GM23338 (cell line): Measurements from ENCODE around the gene TPMT. TPM values are rescaled to one million over a fixed set of nuclear protein-coding genes. Genes with fewer than 3 reads are reported as not detected.

Experiments used
- CREB1 ChIP-seq: fragments of 250-450 bp; sonication (Bioruptor Pico); IDR thresholded peaks from 2 replicates; pipeline ENCODE4 v1.5.0; 2020; ENCODE audit warnings: low read depth, mild to moderate bottlenecking, moderate library complexity
- STAT1 ChIP-seq: IDR thresholded peaks from one replicate; pipeline ENCODE4 v1.6.1; 2016; ENCODE audit warnings: antibody characterized with exemption; ENCODE audit not compliant: unreplicated experiment
- ZNF331 ChIP-seq: fragments of 250-450 bp; sonication (Bioruptor Pico); IDR thresholded peaks from 2 replicates; pipeline ENCODE4 v1.5.0; 2020; ENCODE audit warnings: low read depth, mild to moderate bottlenecking, moderate library complexity
- polyA plus RNA-seq: library from polyadenylated mRNA; unstranded; fragments of >200 nt; fragmentation: Nextera tagmentation; extraction: Ambion mirVana; gene quantifications from 2 replicates; pipeline ENCODE4 v1.2.1, GENCODE V29; 2016
- total RNA-seq: library from RNA; depleted of rRNA; stranded (reverse); fragments of >200 nt; shearing (Covaris generic); gene quantifications from 2 replicates; pipeline ENCODE4 v1.2.3, GENCODE V29; 2014
- TF ChIP-seq, protein P1 (sequence below): fragments of 250-450 bp; sonication (Bioruptor Pico); IDR thresholded peaks from 2 replicates; pipeline ENCODE4 v1.5.0; 2020; ENCODE audit warnings: mild to moderate bottlenecking, moderate library complexity
- TF ChIP-seq, protein P2 (sequence below), 2 experiments: fragments of 200-600 bp in 1 of 2; sonication (generic) in 1 of 2; conservative IDR thresholded peaks; 2 replicates each; pipeline versions ENCODE4 v1.5.1 to v1.6.1; 2016 to 2017; ENCODE audit warnings: antibody characterized with exemption in 2 of 2, low read depth in 2 of 2, mild to moderate bottlenecking in 2 of 2, moderate library complexity in 1 of 2
- TF ChIP-seq, protein P3 (sequence below): IDR thresholded peaks from 2 replicates; pipeline ENCODE4 v1.6.1; 2016; ENCODE audit warnings: antibody characterized with exemption

The TPMT gene
- total and polyA plus RNA-seq, 2 experiments from 2014 or later: 19.5 to 21.6 TPM

DNA sequence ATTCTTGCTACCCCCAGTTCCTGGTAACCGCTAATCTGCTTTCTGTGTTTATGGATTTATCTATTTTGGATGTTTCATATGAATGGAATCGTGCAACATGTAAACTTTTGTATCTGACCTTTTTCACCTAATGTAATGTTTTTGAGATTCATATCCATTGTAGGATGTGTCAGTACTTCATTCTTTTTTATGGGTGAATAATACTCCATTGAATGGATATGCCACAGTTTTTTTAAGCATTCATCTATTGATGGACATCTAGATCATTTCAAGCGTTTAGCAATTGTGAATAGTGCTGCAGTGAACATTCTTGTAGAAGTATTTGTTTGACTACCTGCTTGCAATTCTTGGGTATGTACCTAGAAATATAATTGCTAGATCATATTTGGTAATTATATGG, 13.4 kb upstream of the TPMT start (continued):
- TF ChIP-seq, protein P1, sequence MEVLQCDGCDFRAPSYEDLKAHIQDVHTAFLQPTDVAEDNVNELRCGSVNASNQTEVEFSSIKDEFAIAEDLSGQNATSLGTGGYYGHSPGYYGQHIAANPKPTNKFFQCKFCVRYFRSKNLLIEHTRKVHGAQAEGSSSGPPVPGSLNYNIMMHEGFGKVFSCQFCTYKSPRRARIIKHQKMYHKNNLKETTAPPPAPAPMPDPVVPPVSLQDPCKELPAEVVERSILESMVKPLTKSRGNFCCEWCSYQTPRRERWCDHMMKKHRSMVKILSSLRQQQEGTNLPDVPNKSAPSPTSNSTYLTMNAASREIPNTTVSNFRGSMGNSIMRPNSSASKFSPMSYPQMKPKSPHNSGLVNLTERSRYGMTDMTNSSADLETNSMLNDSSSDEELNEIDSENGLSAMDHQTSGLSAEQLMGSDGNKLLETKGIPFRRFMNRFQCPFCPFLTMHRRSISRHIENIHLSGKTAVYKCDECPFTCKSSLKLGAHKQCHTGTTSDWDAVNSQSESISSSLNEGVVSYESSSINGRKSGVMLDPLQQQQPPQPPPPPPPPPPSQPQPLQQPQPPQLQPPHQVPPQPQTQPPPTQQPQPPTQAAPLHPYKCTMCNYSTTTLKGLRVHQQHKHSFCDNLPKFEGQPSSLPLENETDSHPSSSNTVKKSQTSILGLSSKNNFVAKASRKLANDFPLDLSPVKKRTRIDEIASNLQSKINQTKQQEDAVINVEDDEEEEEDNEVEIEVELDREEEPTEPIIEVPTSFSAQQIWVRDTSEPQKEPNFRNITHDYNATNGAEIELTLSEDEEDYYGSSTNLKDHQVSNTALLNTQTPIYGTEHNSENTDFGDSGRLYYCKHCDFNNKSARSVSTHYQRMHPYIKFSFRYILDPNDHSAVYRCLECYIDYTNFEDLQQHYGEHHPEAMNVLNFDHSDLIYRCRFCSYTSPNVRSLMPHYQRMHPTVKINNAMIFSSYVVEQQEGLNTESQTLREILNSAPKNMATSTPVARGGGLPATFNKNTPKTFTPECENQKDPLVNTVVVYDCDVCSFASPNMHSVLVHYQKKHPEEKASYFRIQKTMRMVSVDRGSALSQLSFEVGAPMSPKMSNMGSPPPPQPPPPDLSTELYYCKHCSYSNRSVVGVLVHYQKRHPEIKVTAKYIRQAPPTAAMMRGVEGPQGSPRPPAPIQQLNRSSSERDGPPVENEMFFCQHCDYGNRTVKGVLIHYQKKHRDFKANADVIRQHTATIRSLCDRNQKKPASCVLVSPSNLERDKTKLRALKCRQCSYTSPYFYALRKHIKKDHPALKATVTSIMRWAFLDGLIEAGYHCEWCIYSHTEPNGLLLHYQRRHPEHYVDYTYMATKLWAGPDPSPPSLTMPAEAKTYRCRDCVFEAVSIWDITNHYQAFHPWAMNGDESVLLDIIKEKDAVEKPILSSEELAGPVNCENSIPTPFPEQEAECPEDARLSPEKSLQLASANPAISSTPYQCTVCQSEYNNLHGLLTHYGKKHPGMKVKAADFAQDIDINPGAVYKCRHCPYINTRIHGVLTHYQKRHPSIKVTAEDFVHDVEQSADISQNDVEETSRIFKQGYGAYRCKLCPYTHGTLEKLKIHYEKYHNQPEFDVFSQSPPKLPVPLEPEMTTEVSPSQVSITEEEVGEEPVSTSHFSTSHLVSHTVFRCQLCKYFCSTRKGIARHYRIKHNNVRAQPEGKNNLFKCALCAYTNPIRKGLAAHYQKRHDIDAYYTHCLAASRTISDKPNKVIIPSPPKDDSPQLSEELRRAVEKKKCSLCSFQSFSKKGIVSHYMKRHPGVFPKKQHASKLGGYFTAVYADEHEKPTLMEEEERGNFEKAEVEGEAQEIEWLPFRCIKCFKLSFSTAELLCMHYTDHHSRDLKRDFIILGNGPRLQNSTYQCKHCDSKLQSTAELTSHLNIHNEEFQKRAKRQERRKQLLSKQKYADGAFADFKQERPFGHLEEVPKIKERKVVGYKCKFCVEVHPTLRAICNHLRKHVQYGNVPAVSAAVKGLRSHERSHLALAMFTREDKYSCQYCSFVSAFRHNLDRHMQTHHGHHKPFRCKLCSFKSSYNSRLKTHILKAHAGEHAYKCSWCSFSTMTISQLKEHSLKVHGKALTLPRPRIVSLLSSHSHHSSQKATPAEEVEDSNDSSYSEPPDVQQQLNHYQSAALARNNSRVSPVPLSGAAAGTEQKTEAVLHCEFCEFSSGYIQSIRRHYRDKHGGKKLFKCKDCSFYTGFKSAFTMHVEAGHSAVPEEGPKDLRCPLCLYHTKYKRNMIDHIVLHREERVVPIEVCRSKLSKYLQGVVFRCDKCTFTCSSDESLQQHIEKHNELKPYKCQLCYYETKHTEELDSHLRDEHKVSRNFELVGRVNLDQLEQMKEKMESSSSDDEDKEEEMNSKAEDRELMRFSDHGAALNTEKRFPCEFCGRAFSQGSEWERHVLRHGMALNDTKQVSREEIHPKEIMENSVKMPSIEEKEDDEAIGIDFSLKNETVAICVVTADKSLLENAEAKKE: no peak
- TF ChIP-seq STAT1 (no peak), CREB1 (no peak), ZNF331 (no peak)
- TF ChIP-seq, protein P2, sequence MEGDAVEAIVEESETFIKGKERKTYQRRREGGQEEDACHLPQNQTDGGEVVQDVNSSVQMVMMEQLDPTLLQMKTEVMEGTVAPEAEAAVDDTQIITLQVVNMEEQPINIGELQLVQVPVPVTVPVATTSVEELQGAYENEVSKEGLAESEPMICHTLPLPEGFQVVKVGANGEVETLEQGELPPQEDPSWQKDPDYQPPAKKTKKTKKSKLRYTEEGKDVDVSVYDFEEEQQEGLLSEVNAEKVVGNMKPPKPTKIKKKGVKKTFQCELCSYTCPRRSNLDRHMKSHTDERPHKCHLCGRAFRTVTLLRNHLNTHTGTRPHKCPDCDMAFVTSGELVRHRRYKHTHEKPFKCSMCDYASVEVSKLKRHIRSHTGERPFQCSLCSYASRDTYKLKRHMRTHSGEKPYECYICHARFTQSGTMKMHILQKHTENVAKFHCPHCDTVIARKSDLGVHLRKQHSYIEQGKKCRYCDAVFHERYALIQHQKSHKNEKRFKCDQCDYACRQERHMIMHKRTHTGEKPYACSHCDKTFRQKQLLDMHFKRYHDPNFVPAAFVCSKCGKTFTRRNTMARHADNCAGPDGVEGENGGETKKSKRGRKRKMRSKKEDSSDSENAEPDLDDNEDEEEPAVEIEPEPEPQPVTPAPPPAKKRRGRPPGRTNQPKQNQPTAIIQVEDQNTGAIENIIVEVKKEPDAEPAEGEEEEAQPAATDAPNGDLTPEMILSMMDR (conservative IDR thresholded peaks at IDR 0.05; ENCODE audit: low read depth in 2 of 2): no peak
- TF ChIP-seq, protein P3, sequence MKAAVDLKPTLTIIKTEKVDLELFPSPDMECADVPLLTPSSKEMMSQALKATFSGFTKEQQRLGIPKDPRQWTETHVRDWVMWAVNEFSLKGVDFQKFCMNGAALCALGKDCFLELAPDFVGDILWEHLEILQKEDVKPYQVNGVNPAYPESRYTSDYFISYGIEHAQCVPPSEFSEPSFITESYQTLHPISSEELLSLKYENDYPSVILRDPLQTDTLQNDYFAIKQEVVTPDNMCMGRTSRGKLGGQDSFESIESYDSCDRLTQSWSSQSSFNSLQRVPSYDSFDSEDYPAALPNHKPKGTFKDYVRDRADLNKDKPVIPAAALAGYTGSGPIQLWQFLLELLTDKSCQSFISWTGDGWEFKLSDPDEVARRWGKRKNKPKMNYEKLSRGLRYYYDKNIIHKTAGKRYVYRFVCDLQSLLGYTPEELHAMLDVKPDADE: no peak
